Body of pancreas (tissue), 4 donors: ENCODE data around the gene PFDN6. TPM values are rescaled to one million over a fixed set of nuclear protein-coding genes. Genes with fewer than 3 reads are reported as not detected.

Experiments
- ATAC-seq: fragments of 150-250 bp; one replicate; pipeline ENCODE4 v1.9.1; 2016
- DNase-seq, 4 donors: peaks; one replicate each; pipeline ENCODE4 v3.0.0-alpha.2; 2019
- H3K27ac ChIP-seq, 4 donors: fragments of 200-600 bp; sonication (generic); 1 replicate in 3 of 4; 2 replicates in 1 of 4; pipeline versions ENCODE4 v1.5.1 to v1.6.1; 2016 to 2019; ENCODE audit warnings: mild to moderate bottlenecking in 1 of 4, mixed read lengths in 1 of 4, moderate library complexity in 1 of 4
- H3K27me3 ChIP-seq, 2 donors: fragments of 200-600 bp; sonication (generic); one replicate each; pipeline ENCODE4 v1.6.0; 2016; ENCODE audit warnings: mild to moderate bottlenecking in 1 of 2
- H3K36me3 ChIP-seq, 2 donors: fragments of 200-600 bp; sonication (generic); replicated peaks in 1 of 2; 2 replicates each; pipeline ENCODE4 v1.5.1; 2016; ENCODE audit warnings: low read depth in 2 of 2; ENCODE audit not compliant: insufficient read depth in 1 of 2
- H3K4me1 ChIP-seq: fragments of 200-600 bp; sonication (generic); one replicate; pipeline ENCODE4 v1.6.0; 2016
- H3K4me3 ChIP-seq, 2 donors: fragments of 200-600 bp; sonication (generic); 1 replicate in 1 of 2; 2 replicates in 1 of 2; pipeline ENCODE4 v1.5.1; 2016 to 2019
- H3K9me3 ChIP-seq, 3 donors: fragments of 200-600 bp; sonication (generic); 1 replicate in 2 of 3; 2 replicates in 1 of 3; pipeline ENCODE4 v1.5.1; 2016
- CTCF ChIP-seq, 7 experiments: fragments of 450-650 bp in 4 of 7; fragments of 200-600 bp in 3 of 7; sonication (generic) in 3 of 7; IDR thresholded peaks; one replicate each; pipeline ENCODE4 v1.5.1; 2016 to 2019; ENCODE audit warnings: antibody characterized with exemption in 7 of 7
- POLR2A ChIP-seq, 3 donors: fragments of 450-650 bp; IDR thresholded peaks; one replicate each; pipeline ENCODE4 v1.6.1; 2016; ENCODE audit warnings: antibody characterized with exemption in 3 of 3, mild to moderate bottlenecking in 2 of 3
- WGBS, 2 donors: methylation state at CpG; one replicate each; pipeline ENCODE4 v1.1.5; 2017; 5-methylcytosine and 5-hydroxymethylcytosine counted together
- intact Hi-C: fragments of 100-400 bp; cut with DNase I; formaldehyde crosslinking; loops from one replicate; pipeline ENCODE4 v1.15.1; 2023
- total RNA-seq, 2 donors: library from RNA; depleted of rRNA; stranded (reverse); fragments of >200 nt; gene quantifications; one replicate each; pipeline ENCODE4 v1.1.0, GENCODE V29; 2016

The PFDN6 gene
- total RNA-seq, 2 donors from 2014 or later: 10.2 to 19.7 TPM

GRCh38 chr6:33297956-33298772, 8.8 kb downstream of the PFDN6 start:
- peak; percentile 25 for ATAC-seq
- H3K4me1 ChIP-seq: peaks cover 26% of the 10 kb centered on the region
- TF ChIP-seq POLR2A (IDR thresholded peaks at IDR 0.05) (peak in 2 of 3 donors; percentile 52 to 68), CTCF (IDR thresholded peaks at IDR 0.05) (peak in 1 of 7 experiments; percentile 8)
- WGBS, 2 donors: 1% methylated on average over 39 to 40 of the region's 42 CpGs
- intact Hi-C loops: no loop called here
- DNase-seq: peak; percentile 59 to 83 (median 65)
- H3K27me3 ChIP-seq: no peaks in the 10 kb centered on the region
- H3K9me3 ChIP-seq: no peaks in the 10 kb centered on the region
- peak overlapping the region; percentile 44 to 85 for H3K4me3 ChIP-seq
- no peaks in the 10 kb centered on the region for H3K36me3 ChIP-seq
- H3K27ac ChIP-seq: peak overlapping the region; percentile 83 to 99 (median 89)

- peaks cover 26% of the 10 kb centered on the region for H3K4me1 ChIP-seq
- no peaks in the 10 kb centered on the region for H3K27me3 ChIP-seq
- TF ChIP-seq CTCF (IDR thresholded peaks at IDR 0.05) (no peak), POLR2A (IDR thresholded peaks at IDR 0.05) (no peak)
- WGBS, 2 donors: 0% methylated on average over 10 to 23 of the region's 34 CpGs
- DNase-seq: peak; percentile 78 to 84 (median 80)
- peak; percentile 69 for ATAC-seq
- H3K27ac ChIP-seq: peak within 1 kb of the TSS; percentile 83 to 99 (median 89)
- peaks cover 0 to 6% of the 10 kb centered on the region in 2 donors for H3K36me3 ChIP-seq
- H3K9me3 ChIP-seq: no peaks in the 10 kb centered on the region
- H3K4me3 ChIP-seq: peak within 1 kb of the TSS; percentile 44 to 85
- intact Hi-C loops: no loop called here
Observed at GRCh38 chr6:33298773-33299236, 9.4 kb downstream of the PFDN6 start, which contains the start of gene RGL2. Gene RGL2, minus strand, starts transcription at chr6:33298942. Its CDS starts 332 bp downstream, at chr6:33298610.

GRCh38 chr6:33299237-33299944, 10.0 kb downstream of the PFDN6 start:
- 0% methylated on average over 22 to 54 of the region's 54 CpGs for WGBS, 2 donors
- peak; percentile 90 to 92 (median 90) for DNase-seq
- intact Hi-C loops: no loop called here
- peak; percentile 25 to 75 (median 59) for TF ChIP-seq CTCF (IDR thresholded peaks at IDR 0.05)
- peak in 2 of 3 donors; percentile 76 to 80 for TF ChIP-seq POLR2A (IDR thresholded peaks at IDR 0.05)
- H3K4me1 ChIP-seq: peaks cover 26% of the 10 kb centered on the region
- peak overlapping the region; percentile 44 to 85 for H3K4me3 ChIP-seq
- peak; percentile 82 for ATAC-seq
- no peaks in the 10 kb centered on the region for H3K27me3 ChIP-seq
- no peaks in the 10 kb centered on the region for H3K9me3 ChIP-seq
- peaks cover 0 to 9% of the 10 kb centered on the region in 2 donors for H3K36me3 ChIP-seq
- H3K27ac ChIP-seq: peak overlapping the region; percentile 83 to 99 (median 89)

GRCh38 chr6:33301877-33302276, 12.5 kb downstream of the PFDN6 start:
- Histone ChIP-seq H3K36me3 (peaks cover 0 to 17% of the 10 kb centered on the region in 2 donors), H3K4me3 (no peak overlapping the region), H3K27me3 (no peaks in the 10 kb centered on the region), H3K27ac (no peak overlapping the region), H3K4me1 (peaks cover 25% of the 10 kb centered on the region), H3K9me3 (no peaks in the 10 kb centered on the region)
- intact Hi-C loops: no loop called here
- no peak for ATAC-seq
- no peak for TF ChIP-seq POLR2A (IDR thresholded peaks at IDR 0.05)
- TF ChIP-seq CTCF (IDR thresholded peaks at IDR 0.05): no peak
- no peak for DNase-seq
- 67 to 86% methylated on average over 3 of the region's 3 CpGs for WGBS, 2 donors
